ENCODE results near the gene ACTC1.

The ACTC1 gene

GRCh38 chr15:34753236-34753894 lies 42.0 kb downstream of the ACTC1 start:
- FAIRE-seq: no peak
- TF ChIP-seq TAF1 (IDR thresholded peaks at IDR 0.05; ENCODE audit: borderline replicate concordance, low read depth, low read length): no peak
- TF ChIP-seq POLR2A (IDR thresholded peaks at IDR 0.05; ENCODE audit: low read depth, low read length): no peak
- no peak for DNase-seq (ENCODE audit: insufficient read length)

- FAIRE-seq: no peak
- TF ChIP-seq TAF1 (IDR thresholded peaks at IDR 0.05; ENCODE audit: borderline replicate concordance, low read depth, low read length) (no peak), POLR2AphosphoS5 (IDR thresholded peaks at IDR 0.05; ENCODE audit: low read depth, low read length) (no peak), POLR2A (IDR thresholded peaks at IDR 0.05; ENCODE audit: low read depth, low read length) (no peak)
- DNase-seq (ENCODE audit: insufficient read length): no peak
Measured at GRCh38 chr15:34749691-34750090, 45.7 kb downstream of the ACTC1 start.
